GM10248 (cell line): ENCODE measurements around the gene TRIM47.
"Not testable (repeated sequence)": the region's sequence is repeated elsewhere in the genome, so short reads cannot be mapped to it uniquely, and the experiment has no call there.

Experiments used
- CTCF ChIA-PET: fragments of 300-600 bp; sonication (Branson Sonifier 250); formaldehyde crosslinking; extraction: SDS; loops from one replicate; lab custom pipeline; 2021; ENCODE audit warnings: antibody characterized with exemption; lab: Yijun Ruan, JAX
- POLR2A ChIA-PET: fragments of 350-650 bp; sonication (Branson Sonifier 250); formaldehyde crosslinking; extraction: SDS; loops from one replicate; lab custom pipeline; 2020; ENCODE audit warnings: antibody characterized with exemption; lab: Yijun Ruan, JAX
- DNase-seq: peaks from one replicate; pipeline ENCODE4 v3.0.0; 2012; ENCODE audit errors: extremely low spot score
- CTCF ChIP-seq: IDR thresholded peaks from 2 replicates; pipeline ENCODE4 v1.5.1; 2012; ENCODE audit warnings: mild to moderate bottlenecking, low read depth; ENCODE audit errors: extremely low read depth, missing control alignments, control extremely low read depth

TRIM47 gene

GRCh38 chr17:75888484-75888883, 10.1 kb upstream of the TRIM47 start:
- no peak for TF ChIP-seq CTCF
- DNase-seq: no peak
- CTCF ChIA-PET: interaction anchor here (1.0 to 3.4 kb wide), 6 partner anchors 7 to 27 kb away, joined by 3 to 14 read pairs (median 4); partner anchors contain the start of gene TRIM65
- POLR2A ChIA-PET: no interaction called here

- CTCF ChIA-PET: interaction anchor here (1.6 to 3.4 kb wide), 2 partner anchors 10 to 12 kb away, joined by 5 to 14 read pairs; partner anchors contain the start of gene TRIM65
Observed at GRCh38 chr17:75885860-75886259, 7.5 kb upstream of the TRIM47 start.

GRCh38 chr17:75885431-75885830, 7.0 kb upstream of the TRIM47 start:
- ChIA-PET CTCF (interaction anchor here (3.4 kb wide), 1 partner anchor 10 kb away, joined by 14 read pairs; the partner anchor contains the start of gene TRIM65), POLR2A (no interaction called here)
- TF ChIP-seq CTCF: no peak
- no peak for DNase-seq

More at GRCh38 chr17:75885860-75886259, 7.5 kb upstream of the TRIM47 start:
- not testable (repeated sequence) for DNase-seq
- POLR2A ChIA-PET: interaction anchor here (0.6 kb wide), 1 partner anchor 11 kb away, joined by 4 read pairs; the partner anchor contains the start of gene TRIM65

GRCh38 chr17:75881678-75882454, 3.5 kb upstream of the TRIM47 start:
- TF ChIP-seq CTCF: no peak
- no peak for DNase-seq
- ChIA-PET CTCF (interaction anchor here (1.3 to 1.7 kb wide), 3 partner anchors 12 to 132 kb away, joined by 3 to 5 read pairs (median 3); no protein-coding TSS in a partner anchor), POLR2A (interaction anchor here (0.7 to 0.8 kb wide), 2 partner anchors 16 to 385 kb away, joined by 4 to 6 read pairs; no protein-coding TSS in a partner anchor)

- POLR2A ChIA-PET: no interaction called here
- no peak for TF ChIP-seq CTCF
Observed at GRCh38 chr17:75880266-75880665, 1.9 kb upstream of the TRIM47 start.

GRCh38 chr17:75877752-75878173, 618 bp downstream of the TRIM47 start:
- DNase-seq: peak; percentile 73
- peak; percentile 56 for TF ChIP-seq CTCF
- ChIA-PET POLR2A (interaction anchor here (0.5 kb wide), 1 partner anchor 182 kb away, joined by 3 read pairs; no protein-coding TSS in a partner anchor), CTCF (interaction anchor here (0.6 to 3.7 kb wide), 17 partner anchors 8 to 476 kb away, joined by 3 to 27 read pairs (median 4); partner anchors contain the start of genes MRPL38, PRPSAP1, TRIM65 and WBP2)

More at GRCh38 chr17:75880266-75880665, 1.9 kb upstream of the TRIM47 start:
- no peak for DNase-seq
- CTCF ChIA-PET: interaction anchor here (1.6 to 3.7 kb wide), 2 partner anchors 16 to 18 kb away, joined by 15 to 27 read pairs; partner anchors contain the start of gene TRIM65
